DND-41 (cell line): ENCODE data around the gene ZFYVE28.

Experiments used
- CTCF ChIP-seq: IDR thresholded peaks from 2 replicates; pipeline ENCODE4 v1.5.1; 2012; ENCODE audit warnings: borderline replicate concordance, low read length, moderate library complexity, mild to moderate bottlenecking; ENCODE audit not compliant: poor library complexity, severe bottlenecking; ENCODE audit errors: extremely low read depth
- EZH2 ChIP-seq: IDR thresholded peaks from 3 replicates; pipeline ENCODE4 v1.6.1; 2012; ENCODE audit warnings: borderline replicate concordance, low read depth, mild to moderate bottlenecking, moderate library complexity, low read length, inconsistent platforms; ENCODE audit not compliant: severe bottlenecking

- TF ChIP-seq CTCF = no peak
- TF ChIP-seq EZH2 = no peak
These were observed 166.5 kb downstream of the ZFYVE28 start for GRCh38 chr4:2251795-2252529.
